ENCODE data around the gene PEX11G.
A peak's percentile ranks its signal among the peaks of the same experiment; 100 is the strongest.

PEX11G gene

DNA sequence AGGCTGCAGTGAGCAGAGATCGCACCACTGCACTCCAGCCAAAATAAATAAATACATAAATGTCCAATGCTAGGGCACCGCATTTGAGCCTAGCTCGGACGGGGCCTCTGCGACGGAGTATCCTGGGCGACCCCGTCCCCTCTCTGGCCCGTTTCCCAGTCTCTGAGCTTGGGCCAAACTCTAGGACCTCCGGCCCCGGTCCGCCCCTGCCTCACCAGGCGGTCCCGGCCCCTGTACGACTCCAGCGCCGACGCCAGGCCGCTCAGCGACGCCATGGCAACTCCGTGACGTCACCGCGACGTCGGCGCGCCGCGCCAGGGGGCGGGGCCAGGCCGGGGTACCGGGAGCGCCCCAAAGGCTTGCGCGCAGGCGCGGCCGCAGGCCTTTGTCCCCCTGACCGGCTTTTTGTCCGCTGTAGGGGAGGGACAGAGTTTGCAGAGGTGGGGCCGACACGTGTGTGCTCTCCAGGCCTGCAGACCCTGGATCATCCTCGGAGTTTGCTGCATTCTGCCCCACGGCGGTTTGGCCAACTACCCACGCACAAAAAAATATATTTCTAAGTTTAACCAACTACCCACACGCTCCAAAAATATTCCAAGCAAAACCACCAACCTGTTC lies at the start of gene PEX11G:
PEX11G (minus strand) TSS at position 300 of the 618 bp plus-strand sequence; CDS start at position 275, 25 bp downstream.
- peak; percentile 82 for DNase-seq (ENCODE audit: low read depth)

DNA sequence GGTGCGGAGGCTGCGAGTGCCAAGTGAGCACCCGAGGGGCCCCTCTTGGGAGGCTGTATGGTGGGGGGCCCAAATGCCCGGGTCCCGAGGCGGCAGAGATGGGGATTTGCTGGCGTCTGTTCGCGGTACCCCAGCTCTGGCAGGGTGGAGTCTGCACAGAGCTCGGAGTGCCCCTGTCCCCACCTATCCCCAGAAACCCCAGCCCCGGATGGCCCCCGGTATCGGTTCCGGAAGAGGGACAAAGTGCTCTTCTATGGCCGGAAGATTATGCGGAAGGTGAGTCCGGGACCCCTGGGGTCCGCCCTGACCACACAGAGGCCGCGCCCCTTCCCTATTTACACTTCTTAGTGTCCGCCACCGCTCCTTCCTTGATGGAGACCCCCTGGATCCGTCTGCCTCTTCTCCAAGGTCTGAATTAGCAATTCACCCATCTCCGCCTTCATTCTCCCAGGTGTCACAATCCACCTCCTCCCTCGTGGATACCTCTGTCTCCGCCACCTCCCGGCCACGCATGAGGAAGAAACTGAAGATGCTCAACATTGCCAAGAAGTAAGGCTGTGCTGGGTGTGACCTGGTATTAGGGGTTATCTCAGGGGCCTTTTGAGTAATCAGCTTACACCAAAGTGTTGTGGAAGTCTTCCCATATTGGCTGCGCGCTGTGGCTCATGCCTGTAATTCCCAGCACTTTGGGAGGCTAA lies 47.3 kb upstream of the PEX11G start:
- no peak for DNase-seq (ENCODE audit: low read depth)

DNA sequence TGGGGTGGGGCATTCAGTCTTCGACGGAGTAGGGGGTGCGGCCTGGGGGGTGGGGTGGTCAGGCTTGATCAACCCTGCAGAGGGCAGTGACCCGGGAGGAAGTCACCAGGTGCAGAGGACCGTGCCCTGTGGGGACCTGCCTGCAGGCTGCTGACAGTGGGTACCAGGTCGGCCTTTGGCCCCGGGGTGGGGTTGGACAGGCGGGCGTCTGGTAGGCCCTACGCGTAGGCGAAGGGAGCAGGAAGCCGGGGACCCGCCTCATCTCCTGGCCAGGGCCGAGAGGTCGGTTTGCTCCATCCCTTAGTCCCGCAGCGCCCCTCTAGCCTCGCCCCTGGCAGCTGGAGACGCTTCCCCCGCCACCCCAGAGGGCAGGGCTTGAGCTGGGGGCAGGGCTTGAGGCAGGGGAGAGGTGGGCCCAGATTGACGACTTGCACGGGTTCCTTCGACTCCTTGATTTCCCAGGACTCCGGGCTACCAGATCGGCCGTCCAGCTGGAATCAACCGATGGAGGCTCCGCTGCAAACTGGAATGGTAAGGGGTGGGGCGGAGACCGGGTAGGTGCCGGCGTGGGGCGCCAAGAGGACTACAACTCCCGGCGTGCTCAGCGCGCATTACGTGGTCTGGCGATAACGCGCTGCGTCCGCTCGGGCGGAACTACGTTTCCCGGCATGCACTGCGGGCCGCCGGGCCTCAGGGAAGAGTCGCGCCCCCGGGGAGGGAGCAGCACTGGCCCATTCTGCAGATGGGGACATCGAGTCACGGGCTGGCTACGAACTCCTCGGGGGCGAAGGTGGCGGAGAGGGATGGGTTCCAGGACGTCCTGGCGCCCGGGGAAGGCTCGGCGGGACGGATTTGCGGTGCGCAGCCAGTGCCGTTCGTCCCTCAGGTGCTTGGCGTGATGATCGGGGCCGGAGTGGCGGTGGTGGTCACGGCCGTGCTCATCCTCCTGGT lies 46.5 kb upstream of the PEX11G start, which contains the start of gene PNPLA6:
PNPLA6 (plus strand) TSS at position 671 of the 951 bp plus-strand sequence; CDS start at position 743, 72 bp downstream.
- DNase-seq (ENCODE audit: low read depth), result peak; percentile 88

DNA sequence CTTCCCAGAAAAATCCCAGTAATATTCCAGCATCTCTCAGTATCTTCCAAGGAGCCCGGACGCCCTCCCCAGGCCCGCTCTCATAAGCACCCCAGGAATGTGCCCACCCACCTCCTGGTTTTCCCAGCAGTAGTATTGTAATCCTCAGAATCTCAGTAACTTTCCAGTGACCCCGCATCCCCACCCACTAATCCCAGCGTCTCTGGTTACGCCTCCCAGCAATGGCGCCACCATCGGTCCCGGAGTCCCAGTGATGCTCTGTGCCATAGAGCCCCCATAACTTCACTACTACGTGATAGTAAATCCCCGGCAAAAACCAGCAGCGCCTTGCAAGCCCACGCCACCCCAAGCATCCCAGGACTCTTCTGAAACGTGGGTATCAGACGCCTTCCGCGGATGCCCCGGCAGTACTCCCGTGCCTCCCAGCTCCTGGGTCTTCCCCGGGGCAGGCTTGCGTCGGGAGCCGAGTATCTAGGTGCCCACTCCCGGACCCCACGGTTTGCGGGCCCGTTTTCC lies 45.8 kb upstream of the PEX11G start:
- no peak for DNase-seq (ENCODE audit: low read depth)

DNA sequence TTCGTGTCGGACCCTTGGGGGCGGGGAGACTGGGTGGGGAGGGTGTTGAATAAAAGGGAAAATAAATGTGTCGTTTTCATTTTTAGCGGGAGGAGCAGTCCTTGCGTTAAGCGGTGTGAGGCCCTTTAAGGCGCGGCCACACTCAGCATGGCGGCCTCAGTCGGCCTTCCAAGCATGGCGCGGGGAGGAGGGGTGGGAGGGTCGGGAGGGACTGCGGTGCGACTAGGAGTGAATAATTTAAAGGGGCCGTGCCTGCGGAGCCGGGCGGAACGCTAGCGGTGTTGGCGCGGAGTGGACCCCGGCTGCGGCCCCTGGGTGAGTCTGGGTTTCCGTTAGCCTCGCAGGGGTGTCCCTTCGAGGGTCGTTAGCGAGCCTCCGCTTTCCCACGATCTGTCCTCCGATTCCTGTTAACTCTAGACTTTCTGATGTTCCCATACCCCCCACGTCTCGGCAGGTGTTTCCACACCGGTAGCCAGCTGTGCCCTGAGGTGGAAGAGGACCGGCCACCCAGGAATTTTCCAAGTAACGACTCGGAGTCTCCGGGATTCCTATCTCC lies 45.2 kb upstream of the PEX11G start:
- DNase-seq (ENCODE audit: low read depth), result peak; percentile 78

DNA sequence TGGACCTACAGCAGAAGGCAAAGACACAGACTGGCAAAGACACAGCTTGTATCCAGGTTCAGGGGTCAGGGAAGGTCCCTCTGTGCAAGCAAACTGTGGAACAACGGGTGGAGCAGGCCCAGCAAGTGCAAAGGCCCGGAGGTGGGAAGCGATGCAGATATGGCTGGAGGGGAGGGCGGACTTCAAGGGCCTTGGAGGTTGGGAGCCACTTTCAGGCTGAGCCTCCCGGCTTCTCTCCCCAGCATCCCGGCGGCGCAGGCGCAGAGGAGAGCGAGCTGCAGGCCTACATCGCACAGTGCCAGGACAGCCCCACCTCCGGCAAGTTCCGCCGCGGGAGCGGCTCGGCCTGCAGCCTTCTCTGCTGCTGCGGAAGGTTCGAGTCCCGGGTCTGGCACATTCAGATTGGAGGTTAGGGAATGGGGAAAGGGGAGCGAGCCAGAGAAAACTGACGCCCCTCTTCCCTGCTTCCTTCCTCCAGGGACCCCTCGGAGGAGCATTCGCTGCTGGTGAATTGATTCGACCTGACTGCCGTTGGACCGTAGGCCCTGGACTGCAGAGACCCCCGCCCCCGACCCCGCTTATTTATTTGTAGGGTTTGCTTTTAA lies 44.5 kb upstream of the PEX11G start:
- DNase-seq (ENCODE audit: low read depth), result no peak

DNA sequence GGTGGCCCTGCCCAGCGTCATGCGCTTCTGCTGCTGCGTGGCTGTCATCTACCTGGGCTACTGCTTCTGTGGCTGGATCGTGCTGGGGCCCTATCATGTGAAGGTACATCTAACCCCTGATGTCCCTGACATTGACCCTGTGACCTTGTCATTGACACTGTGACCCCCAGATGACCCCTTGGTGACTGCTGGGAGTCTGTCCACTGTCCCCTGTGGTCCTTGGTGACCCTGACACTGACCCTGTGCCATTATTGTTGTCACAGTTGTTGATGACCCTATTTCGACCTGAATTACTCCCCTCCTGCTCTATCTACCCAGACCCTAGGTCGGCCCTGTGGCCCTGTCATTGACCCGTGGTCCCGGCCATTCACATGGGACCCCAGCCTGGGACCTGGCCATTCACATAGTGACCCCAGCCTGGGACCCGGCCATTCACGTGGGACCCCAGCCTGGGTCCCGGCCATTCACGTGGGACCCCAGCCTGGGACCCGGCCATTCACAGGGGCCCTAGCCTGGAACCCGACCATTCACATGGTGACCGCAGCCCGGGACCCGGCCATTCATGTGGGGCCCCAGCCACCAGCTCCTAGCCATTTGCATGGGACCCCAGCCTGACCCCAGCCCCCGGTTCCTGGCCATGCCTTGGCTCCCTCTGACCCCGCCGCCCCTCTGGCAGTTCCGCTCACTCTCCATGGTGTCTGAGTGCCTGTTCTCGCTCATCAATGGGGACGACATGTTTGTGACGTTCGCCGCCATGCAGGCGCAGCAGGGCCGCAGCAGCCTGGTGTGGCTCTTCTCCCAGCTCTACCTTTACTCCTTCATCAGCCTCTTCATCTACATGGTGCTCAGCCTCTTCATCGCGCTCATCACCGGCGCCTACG lies 41.0 kb upstream of the PEX11G start:
- DNase-seq (ENCODE audit: low read depth), result no peak

DNA sequence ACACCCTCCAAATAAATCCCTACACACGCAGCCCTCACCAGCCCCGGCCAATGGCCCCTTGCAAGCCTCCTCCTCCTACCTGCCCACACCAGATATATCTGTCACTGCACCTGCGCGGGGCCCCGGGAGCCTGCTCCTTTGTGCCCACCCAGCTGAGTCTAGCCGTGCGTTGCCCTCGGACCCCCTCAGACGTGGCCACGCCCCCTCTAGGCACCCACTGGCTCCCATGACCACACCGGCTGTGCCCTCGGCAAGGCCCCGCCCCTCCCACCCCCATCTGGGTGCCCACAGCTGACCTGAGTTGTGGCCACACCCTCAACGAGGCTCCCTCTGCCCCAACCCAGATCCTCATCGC lies 40.4 kb upstream of the PEX11G start:
- no peak for DNase-seq (ENCODE audit: low read depth)

DNA sequence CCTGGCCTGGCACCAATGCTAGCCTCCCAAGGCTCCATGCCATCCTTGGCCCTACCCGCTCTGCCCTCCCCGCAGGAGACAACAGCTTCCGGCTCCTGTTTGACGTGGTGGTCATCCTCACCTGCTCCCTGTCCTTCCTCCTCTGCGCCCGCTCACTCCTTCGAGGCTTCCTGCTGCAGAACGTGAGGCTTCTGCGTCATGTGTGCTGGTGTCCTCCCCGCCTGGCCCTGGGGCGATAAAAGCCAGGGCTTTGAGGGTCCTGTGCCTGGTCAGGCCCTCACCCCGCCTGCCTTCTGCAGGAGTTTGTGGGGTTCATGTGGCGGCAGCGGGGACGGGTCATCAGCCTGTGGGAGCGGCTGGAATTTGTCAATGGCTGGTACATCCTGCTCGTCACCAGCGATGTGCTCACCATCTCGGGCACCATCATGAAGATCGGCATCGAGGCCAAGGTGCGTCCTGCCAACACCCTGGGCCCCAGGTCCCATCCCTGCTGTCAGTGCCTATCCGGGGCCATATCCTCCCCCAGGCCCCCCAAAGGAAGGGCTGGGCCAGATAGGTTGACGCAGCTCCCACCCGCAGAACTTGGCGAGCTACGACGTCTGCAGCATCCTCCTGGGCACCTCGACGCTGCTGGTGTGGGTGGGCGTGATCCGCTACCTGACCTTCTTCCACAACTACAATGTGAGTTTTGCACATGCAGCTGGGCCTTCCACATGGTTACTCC lies 39.8 kb upstream of the PEX11G start:
- no peak for DNase-seq (ENCODE audit: low read depth)

DNA sequence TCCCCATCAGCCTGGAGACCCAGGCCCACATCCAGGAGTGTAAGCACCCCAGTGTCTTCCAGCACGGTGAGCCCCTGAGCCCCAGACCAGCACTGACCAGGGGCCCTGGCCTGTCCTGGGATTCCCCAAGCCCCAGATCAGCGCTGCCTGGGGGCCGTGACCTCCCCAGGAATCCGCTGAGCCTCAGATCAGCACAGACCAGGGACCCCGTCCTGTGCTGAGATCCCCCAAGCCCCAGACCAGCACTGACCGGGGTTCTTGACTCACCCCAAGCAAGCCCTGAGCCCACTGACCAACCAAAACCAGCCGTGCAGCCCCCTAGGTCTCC lies 39.3 kb upstream of the PEX11G start:
- no peak for DNase-seq (ENCODE audit: low read depth)

DNA sequence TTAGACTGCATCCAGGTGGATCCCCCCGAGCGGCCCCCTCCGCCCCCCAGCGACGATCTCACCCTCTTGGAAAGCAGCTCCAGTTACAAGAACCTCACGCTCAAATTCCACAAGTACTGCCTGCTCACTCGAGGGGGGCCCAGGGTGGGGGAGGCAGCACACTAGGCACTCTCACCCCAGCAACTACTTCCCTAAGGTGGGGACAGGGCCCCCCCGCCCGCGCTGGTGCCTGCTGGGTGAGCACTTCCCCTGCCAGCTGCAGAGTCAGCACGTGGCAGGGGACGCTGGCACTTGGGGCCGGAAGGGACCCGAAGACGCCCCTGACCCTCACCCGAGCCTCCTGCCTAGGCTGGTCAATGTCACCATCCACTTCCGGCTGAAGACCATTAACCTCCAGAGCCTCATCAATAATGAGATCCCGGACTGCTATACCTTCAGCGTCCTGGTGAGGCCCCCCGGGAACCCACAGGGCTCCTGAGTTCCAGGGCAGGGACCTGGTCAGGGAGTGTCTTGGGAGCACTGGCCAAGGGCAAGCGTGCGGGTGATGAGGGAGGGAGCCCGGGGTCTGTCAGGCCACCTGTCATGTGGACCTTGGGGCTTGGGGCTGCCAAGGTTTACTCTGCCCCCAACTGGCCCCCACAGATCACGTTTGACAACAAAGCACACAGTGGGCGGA lies 38.8 kb upstream of the PEX11G start:
- DNase-seq (ENCODE audit: low read depth), result no peak

DNA sequence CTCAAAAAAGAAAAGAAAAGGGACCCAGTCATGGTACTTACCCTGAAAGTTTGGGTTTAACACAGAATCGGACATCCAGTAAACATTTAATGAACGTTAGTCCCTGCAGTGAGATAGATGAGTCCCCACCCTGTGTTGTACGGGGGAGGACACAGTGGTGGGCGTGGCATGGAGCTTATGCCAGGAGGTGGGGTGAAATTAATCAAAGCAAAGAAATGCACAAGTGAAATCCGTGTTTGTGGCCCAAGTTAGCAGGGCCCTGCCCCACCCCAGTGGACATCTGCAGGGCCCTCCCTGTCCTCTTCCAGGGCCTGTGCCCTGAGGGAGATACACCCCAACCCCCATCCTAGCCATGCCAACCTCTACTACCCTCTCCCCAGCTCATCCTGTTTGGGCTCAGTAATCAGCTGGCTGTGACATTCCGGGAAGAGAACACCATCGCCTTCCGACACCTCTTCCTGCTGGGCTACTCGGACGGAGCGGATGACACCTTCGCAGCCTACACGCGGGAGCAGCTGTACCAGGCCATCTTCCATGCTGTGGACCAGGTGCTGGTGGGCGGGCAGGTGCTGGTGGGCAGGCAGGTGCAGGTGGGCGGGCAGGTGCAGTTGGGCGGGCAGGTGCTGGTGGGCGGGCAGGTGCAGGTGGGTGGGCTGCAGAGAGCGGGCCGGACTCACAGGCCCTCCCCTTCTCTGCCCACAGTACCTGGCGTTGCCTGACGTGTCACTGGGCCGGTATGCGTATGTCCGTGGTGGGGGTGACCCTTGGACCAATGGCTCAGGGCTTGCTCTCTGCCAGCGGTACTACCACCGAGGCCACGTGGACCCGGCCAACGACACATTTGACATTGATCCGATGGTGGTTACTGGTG lies 37.5 kb upstream of the PEX11G start:
- no peak for DNase-seq (ENCODE audit: low read depth)

DNA sequence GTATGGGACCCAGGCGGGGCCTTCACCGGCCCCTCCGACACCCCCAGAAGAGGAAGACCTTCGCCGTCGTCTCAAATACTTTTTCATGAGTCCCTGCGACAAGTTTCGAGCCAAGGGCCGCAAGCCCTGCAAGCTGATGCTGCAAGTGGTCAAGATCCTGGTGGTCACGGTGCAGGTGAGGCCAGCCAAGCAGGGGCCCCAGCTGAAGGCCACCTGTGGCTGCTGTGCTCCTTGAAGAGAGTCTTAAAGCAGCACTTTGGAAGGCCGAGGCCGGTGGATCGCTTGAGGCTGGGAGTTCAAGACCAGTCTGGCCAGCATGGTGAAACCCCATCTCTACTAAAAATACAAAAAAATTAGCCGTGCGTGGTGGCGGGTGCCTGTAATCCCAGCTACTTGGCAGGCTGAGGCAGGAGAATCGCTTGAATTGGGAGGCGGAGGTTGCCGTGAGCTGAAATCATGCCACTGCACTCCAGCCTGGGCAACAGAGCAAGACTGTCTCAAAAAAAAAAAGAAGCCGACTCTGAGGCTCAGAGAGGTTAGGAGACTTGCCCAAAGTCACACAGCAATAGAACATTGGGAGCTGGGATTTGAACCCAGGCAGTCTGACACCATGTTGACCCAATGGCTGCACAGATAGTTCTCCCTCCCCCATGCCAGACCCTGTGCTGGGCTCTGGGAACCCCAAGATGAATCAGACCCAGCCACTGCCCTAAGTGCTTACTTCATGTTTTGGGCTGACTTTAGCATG lies 36.3 kb upstream of the PEX11G start:
- no peak for DNase-seq (ENCODE audit: low read depth)

DNA sequence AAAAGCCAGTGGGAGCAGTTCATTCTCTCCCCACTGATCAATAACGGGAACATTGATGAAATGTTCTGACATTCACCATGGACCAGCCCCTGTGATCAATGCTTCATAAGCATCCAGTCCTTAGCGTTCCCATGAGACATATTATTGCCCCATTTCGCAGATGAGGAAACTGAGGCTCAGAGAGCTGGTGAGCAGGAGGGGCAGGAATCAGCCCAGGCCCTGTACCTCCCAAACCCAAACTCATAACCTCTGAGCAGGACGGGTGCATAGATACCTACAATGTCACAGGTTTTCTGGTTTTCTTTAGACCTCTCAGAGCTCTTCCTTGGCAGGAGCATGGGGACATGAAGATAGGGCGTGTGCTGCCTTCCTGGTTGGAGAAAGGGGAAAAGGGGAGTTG lies 35.7 kb upstream of the PEX11G start:
- no peak for DNase-seq (ENCODE audit: low read depth)

DNA sequence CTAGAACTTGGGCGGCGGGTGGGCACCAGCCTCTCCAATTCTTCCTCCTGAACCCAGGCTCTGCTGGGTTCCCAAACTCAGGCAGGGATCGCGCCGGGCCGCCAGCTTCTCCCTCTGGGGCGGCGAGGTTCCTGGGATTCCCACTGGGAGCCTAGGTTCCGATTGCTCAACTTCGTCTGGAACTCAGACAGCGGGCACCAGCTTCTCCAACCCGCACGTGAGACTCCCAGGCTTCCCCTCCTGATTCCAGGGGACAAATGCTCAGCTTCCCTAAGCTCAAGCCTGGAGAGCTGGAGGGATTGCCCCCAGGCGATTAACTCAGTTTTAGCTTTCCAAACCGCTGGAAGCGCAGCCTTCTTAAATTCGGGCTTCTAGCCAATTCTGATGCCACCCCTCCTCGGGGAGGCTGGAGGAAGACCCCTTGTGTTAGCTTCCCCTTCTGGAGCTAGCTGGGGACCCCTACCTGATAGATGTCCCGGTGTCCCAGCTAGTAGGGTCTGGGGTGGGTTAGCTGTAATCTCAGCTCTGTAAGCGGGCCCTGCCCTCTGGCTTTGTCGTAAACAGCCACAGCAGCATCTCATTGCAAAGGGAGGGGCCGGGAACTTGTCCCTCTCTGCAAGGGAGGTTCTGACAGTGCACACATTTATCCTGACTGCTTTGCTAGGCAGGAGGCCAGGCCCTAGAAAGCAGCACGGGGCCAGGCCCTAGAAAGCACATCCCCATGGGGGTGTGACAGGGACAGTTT lies 34.3 kb upstream of the PEX11G start:
- DNase-seq (ENCODE audit: low read depth), result no peak

DNA sequence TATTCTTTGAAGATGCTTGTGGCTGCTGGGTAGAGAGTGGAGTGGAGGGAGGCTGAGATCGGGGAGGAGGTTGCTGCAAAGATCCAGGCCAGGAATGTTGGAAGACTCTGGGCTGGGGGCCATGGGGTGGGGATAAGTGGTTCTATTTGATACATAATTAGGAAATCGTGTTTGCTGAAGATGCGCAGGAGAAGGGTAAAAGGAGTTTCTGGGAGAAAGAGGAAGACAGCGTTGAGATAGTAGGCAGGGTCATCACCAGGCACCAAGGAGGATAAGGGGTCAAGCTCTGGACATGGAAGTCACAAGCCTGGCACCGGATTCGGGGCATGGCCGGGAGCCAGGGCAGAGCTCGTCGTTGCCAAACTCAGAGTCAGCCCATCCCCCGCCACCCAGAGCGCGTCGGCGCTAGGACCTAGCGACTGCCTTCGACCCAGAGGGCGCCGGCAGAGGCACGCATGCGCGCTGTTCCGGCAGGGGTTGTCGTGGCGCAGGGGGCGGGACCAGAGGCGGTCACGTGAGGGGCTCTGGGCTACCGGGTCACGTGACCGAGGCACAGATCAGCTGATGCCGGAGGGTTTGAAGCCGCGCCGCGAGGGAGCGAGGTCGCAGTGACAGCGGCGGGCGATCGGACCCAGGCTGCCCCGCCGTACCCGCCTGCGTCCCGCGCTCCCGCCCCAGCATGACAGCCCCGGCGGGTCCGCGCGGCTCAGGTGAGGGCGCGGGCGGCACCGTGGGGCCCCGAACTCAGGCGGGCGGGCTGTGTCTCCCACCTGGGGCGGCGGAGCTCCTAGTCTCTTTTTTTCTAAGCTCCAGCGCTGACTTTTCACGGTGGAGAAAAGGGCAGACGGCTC lies 33.5 kb upstream of the PEX11G start, which contains the start of gene MCOLN1:
MCOLN1 (plus strand) TSS at position 553 of the 851 bp plus-strand sequence; CDS start at position 680, 127 bp downstream.
- DNase-seq (ENCODE audit: low read depth), result peak; percentile 99

All from activated gamma-delta T cell treated with anti-CD3 and anti-CD28 coated beads, Interleukin-2, amount 50 U/mL, for 16 hours (primary cell).